GM23338 (cell line): ENCODE measurements around the gene CD177.

Experiments used
- CREB1 ChIP-seq: fragments of 250-450 bp; sonication (Bioruptor Pico); IDR thresholded peaks from 2 replicates; pipeline ENCODE4 v1.5.0; 2020; ENCODE audit warnings: low read depth, mild to moderate bottlenecking, moderate library complexity
- CTCF ChIP-seq, 2 experiments: fragments of 200-600 bp in 1 of 2; sonication (generic) in 1 of 2; conservative IDR thresholded peaks; 2 replicates each; pipeline versions ENCODE4 v1.5.1 to v1.6.1; 2016 to 2017; ENCODE audit warnings: antibody characterized with exemption in 2 of 2, low read depth in 2 of 2, mild to moderate bottlenecking in 2 of 2, moderate library complexity in 1 of 2
- EZH2 ChIP-seq: fragments of 200-600 bp; sonication (generic); IDR thresholded peaks from one replicate; pipeline ENCODE4 v1.8.0; 2017; ENCODE audit warnings: antibody characterized with exemption, mild to moderate bottlenecking, low read depth; ENCODE audit not compliant: unreplicated experiment
- EZH2phosphoT487 ChIP-seq: fragments of 200-600 bp; sonication (generic); IDR thresholded peaks from one replicate; pipeline ENCODE4 v1.8.1; 2018; ENCODE audit warnings: antibody characterized with exemption; ENCODE audit not compliant: unreplicated experiment
- NANOG ChIP-seq: IDR thresholded peaks from 2 replicates; pipeline ENCODE4 v1.6.1; 2016; ENCODE audit warnings: antibody characterized with exemption, borderline replicate concordance
- POLR2AphosphoS5 ChIP-seq: IDR thresholded peaks from 2 replicates; pipeline ENCODE4 v1.6.1; 2016; ENCODE audit warnings: antibody characterized with exemption, low read depth
- REST ChIP-seq: IDR thresholded peaks from one replicate; pipeline ENCODE4 v1.6.1; 2018; ENCODE audit warnings: antibody characterized with exemption; ENCODE audit not compliant: unreplicated experiment

GRCh38 chr19:43332058-43332922, 21.2 kb upstream of the CD177 start:
- TF ChIP-seq POLR2AphosphoS5 (no peak), CREB1 (no peak), CTCF (conservative IDR thresholded peaks at IDR 0.05; ENCODE audit: low read depth in 2 of 2) (no peak), NANOG (no peak), EZH2 (no peak), EZH2phosphoT487 (no peak), REST (no peak)
